ENCODE results near the gene TM4SF4. TPM values are rescaled to one million over a fixed set of nuclear protein-coding genes. Genes with fewer than 3 reads are reported as not detected.

Gene TM4SF4
- total RNA-seq, 1 experiment from 2014 or later = not detected

DNA sequence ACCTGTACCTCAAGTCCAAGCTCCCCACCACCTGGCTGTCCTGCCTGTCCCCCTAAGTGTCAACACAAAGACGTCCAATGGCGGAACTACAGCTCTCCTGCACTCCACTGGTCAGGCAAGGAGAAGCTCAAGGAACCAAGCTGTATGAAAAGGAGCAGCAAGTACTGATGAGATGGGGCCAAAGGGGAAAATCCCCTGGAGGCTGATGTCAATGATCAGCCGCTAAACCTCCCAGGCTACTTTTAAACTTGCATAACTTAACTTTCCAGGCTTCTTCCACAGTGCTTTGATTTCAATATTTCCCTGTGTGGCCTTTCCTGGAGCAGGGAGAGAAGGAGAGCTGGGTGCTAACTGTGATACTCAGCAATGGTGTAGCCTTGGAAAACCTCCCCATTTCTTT is 35.0 kb downstream of the TM4SF4 start:
- H3K4me3 Mint-ChIP-seq = no peak overlapping the region
- H3K27ac Mint-ChIP-seq = no peak overlapping the region
- H3K4me1 Mint-ChIP-seq = peaks cover 8% of the 10 kb centered on the region in 2 experiments
- no peak overlapping the region for H2BK15ac ChIP-seq (ENCODE audit: low read depth, low read length)
- no peaks in the 10 kb centered on the region for H3K23me2 ChIP-seq (ENCODE audit: insufficient read length, low read depth, low read length, poor library complexity, severe bottlenecking)
- no peak overlapping the region for H3K9ac ChIP-seq (ENCODE audit: extremely low read depth, insufficient read length, low read length)
- H3K27me3 ChIP-seq (ENCODE audit: insufficient read depth, low read length) = no peaks in the 10 kb centered on the region
- WGBS (ENCODE audit: extremely low coverage, insufficient read length, low lambda C conversion rate) = no CpG with 5 or more reads among the region's 3 CpGs
- no peaks in the 10 kb centered on the region for H3K9me3 ChIP-seq (ENCODE audit: control insufficient read depth, low read depth, low read length)
- H3K56ac ChIP-seq (ENCODE audit: insufficient read length, low read depth, low read length) = no peak overlapping the region
- H4K91ac ChIP-seq (ENCODE audit: insufficient read length, low read depth, low read length) = no peak overlapping the region
- DNase-seq = no peak
- no peak overlapping the region for H4K8ac ChIP-seq (replicated peaks; ENCODE audit: insufficient read length, low read depth, low read length)
- H3K4me2 ChIP-seq (ENCODE audit: insufficient read depth, insufficient read length, low read length) = no peak overlapping the region
- H3K27ac ChIP-seq (ENCODE audit: insufficient read length, low read depth, low read length) = no peak overlapping the region
- no peaks in the 10 kb centered on the region for H4K20me1 ChIP-seq (ENCODE audit: control insufficient read depth, insufficient read depth, insufficient read length)
- H3K27me3 Mint-ChIP-seq (ENCODE audit: low read depth) = peaks cover 1% of the 10 kb centered on the region
- no peaks in the 10 kb centered on the region for H3K79me2 ChIP-seq (ENCODE audit: insufficient read depth, low read length)
- no peaks in the 10 kb centered on the region for H3K36me3 Mint-ChIP-seq (ENCODE audit: insufficient read depth in 1 of 3, low read depth in 3 of 3)
- no peak overlapping the region for H2BK120ac ChIP-seq (ENCODE audit: low read depth, low read length, poor library complexity, severe bottlenecking)
- H3K9me3 Mint-ChIP-seq = no peaks in the 10 kb centered on the region; a peak in 1 of 5 replicates
- H3K23ac ChIP-seq (ENCODE audit: insufficient read length, low read depth, low read length) = no peak overlapping the region
- H2AFZ ChIP-seq (ENCODE audit: low read length) = no peak overlapping the region
- no peak overlapping the region for H4K5ac ChIP-seq (ENCODE audit: insufficient read length, low read depth, low read length)
- no peak overlapping the region for H3T11ph ChIP-seq (ENCODE audit: low read length)
- no peaks in the 10 kb centered on the region for H3K79me1 ChIP-seq (ENCODE audit: insufficient read depth, low read depth, low read length, poor library complexity, severe bottlenecking)
- no peak overlapping the region for H2BK20ac ChIP-seq (ENCODE audit: low read depth, low read length, poor library complexity, severe bottlenecking)
- H2BK12ac ChIP-seq (ENCODE audit: insufficient read length, low read depth, low read length) = no peak overlapping the region
- TF ChIP-seq, protein P1, sequence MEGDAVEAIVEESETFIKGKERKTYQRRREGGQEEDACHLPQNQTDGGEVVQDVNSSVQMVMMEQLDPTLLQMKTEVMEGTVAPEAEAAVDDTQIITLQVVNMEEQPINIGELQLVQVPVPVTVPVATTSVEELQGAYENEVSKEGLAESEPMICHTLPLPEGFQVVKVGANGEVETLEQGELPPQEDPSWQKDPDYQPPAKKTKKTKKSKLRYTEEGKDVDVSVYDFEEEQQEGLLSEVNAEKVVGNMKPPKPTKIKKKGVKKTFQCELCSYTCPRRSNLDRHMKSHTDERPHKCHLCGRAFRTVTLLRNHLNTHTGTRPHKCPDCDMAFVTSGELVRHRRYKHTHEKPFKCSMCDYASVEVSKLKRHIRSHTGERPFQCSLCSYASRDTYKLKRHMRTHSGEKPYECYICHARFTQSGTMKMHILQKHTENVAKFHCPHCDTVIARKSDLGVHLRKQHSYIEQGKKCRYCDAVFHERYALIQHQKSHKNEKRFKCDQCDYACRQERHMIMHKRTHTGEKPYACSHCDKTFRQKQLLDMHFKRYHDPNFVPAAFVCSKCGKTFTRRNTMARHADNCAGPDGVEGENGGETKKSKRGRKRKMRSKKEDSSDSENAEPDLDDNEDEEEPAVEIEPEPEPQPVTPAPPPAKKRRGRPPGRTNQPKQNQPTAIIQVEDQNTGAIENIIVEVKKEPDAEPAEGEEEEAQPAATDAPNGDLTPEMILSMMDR (conservative IDR thresholded peaks at IDR 0.05) = no peak
- H3K14ac ChIP-seq (ENCODE audit: insufficient read depth, low read length) = no peak overlapping the region
- no peak overlapping the region for H2AK5ac ChIP-seq (ENCODE audit: insufficient read length, low read length)
- H3K18ac ChIP-seq (ENCODE audit: insufficient read length, low read depth, low read length) = no peak overlapping the region
- no peaks in the 10 kb centered on the region for H3K4me1 ChIP-seq (ENCODE audit: insufficient read depth, low read length)
- H2BK5ac ChIP-seq (ENCODE audit: insufficient read length, low read length) = no peak overlapping the region
- no peak overlapping the region for H3K4ac ChIP-seq (ENCODE audit: low read depth, low read length)
